NK-92 treated with Interleukin-12 subunit alpha and Interleukin-12 subunit beta, amount 100 ng/mL, for 24 hours (cell line): ENCODE results near the gene RASSF5.
A peak's percentile ranks its signal among the peaks of the same experiment; 100 is the strongest.
"Not testable (repeated sequence)": the region's sequence is repeated elsewhere in the genome, so short reads cannot be mapped to it uniquely, and the experiment has no call there.

Source experiments
- DNase-seq: peaks from one replicate; lab custom pipeline; 2025; lab: John Stamatoyannopoulos, UW

Gene RASSF5

DNA sequence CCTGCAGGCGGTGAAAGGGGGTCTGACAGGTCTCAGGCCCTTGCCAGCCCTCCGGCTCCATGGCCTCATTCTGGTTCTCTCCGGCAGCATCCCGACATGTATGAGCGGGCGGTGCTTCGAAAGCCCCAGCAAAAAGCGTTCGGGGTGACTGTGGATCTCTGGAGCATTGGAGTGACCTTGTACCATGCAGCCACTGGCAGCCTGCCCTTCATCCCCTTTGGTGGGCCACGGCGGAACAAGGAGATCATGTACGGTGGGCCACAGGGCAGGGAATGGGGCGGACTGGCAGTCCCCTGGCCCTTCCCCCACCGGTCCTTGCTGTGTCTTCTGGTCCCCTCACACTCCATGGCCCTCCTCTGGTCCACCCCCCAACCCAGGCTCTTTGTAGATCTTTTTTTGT is 30.7 kb upstream of the RASSF5 start:
- DNase-seq: no peak

- no peak for DNase-seq
These were observed 30.2 kb upstream of the RASSF5 start for GRCh38 chr1:206477110-206477509.

DNA sequence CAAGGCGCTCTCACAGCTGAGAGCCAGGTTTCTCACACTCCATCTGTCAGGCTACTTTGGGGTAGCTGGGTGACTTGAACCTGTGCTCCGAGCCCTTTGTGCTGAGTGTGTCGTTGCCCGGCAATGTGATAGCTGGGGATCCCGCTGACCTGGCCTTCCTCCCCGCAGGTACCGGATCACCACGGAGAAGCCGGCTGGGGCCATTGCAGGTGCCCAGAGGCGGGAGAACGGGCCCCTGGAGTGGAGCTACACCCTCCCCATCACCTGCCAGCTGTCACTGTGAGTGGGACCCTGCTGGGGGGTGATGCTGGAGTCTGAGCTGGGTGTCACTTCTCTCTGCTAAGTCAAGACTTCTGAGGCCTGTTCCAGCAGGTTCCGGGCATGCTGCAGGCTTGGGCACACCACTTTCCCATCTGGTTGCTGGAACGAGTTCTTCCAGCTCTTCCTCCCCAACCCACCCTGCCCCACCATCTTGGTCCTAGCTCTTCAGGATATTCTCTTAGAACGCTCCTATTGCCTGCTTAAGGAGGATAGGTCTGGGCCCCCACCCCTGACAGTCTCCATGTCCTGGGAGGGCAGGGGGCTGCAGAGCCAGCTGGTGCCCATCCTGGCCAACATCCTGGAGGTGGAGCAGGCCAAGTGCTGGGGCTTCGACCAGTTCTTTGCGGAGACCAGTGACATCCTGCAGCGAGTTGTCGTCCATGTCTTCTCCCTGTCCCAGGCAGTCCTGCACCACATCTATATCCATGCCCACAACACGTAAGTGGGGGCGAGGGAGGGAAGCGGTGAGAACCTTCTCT is 29.6 kb upstream of the RASSF5 start:
- DNase-seq: no peak

- no peak for DNase-seq
These were observed 28.6 kb upstream of the RASSF5 start for GRCh38 chr1:206478746-206479145.

DNA sequence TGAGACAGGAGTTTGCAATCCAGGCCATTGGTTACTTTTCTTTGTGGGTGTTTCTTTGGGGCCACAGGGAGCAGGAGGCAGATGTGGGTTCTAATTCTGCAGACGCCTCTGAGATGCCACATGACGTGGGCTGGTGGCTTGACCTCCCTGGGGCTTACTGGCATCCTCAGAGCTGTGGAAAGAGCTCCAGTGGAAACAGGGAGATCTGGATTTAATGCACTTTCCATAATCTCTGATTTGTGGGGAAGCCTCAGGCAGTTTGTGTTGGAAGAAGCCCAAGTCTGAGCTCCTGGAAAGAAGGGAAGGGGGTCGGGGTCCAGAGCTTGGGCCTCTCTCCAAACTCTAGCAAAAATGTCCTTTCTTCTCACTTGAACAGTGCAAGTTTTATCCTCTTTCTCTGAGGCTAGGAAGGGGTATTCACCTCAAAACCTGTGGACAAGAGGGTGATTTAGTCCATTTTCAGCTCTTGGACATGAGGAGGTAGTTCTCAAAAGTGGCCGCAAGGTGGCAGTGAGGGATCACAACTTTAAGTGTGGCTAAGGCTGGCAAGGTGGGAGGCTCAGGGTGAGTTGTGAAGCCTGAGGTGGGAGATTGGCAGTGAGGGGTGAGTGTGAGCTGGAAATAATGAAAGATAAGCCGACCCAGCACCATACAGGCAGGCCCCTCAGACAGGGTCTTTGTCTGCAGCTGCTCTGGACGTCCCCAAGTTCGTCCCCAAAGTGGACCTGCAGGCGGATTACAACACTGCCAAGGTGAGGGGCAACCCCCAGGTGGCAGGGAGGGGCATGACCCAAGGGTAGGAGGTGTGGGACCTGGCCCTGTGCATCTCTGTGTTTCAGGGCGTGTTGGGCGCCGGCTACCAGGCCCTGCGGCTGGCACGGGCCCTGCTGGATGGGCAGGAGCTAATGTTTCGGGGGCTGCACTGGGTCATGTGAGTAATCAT is 27.9 kb upstream of the RASSF5 start:
- peak; percentile 29 for DNase-seq

GRCh38 chr1:206480211-206480610 is 27.1 kb upstream of the RASSF5 start:
- DNase-seq: no peak

DNA sequence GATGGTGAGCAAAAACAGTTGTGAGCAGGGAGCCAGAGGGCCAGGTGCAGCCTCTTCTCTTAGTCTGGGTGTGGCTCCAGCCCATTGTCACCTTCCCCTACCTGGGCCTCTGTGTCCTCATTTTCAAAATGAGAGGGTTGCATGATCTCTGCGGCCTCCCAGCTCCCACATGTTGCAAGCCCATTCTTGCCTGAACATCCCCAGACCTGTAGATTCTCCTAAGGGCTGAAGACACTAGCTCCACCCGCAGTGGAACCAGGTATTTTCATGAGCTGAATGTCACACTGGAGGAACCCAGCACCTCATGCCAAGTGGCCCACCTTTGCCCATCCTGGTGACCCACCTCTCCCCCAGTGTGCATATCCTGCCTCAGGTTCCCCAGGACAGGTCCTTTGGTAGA is 24.7 kb upstream of the RASSF5 start:
- no peak for DNase-seq

DNA sequence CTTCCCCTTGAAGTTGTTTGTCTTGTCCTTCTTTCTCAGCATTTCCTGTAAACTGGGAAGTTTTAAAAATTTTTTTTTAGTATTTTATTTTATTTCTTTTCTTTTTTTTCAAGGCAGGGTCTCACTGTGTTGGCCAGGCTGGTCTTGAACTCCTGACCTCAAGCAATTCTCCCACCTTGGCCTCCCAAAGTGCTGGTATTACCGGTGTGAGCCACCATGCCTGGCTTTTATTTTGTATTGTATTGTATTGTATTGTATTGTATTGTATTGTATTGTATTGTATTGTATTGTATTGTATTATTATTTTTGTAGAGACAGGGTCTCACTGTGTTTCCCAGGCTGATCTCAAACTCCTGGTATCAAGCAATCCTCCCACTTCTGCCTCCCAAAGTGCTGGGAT is 23.5 kb upstream of the RASSF5 start:
- not testable (repeated sequence) for DNase-seq

DNA sequence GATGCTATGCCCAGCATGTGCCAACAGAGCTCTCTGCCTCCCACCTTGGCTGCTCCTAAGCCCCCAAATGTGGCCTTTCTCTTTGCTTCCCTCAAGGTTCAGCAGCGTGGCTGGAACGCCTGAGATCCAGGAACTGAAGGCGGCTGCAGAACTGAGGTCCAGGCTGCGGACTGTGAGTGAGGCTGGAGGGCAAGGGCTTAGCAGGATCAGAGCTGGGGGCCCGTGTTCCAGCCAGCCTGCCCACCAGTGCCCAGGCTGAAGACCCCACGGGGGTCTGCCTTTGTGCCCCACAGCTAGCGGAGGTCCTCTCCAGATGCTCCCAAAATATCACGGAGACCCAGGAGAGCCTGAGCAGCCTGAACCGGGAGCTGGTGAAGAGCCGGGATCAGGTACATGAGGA is 22.4 kb upstream of the RASSF5 start:
- DNase-seq: no peak

- no peak for DNase-seq
These were observed 20.1 kb upstream of the RASSF5 start for GRCh38 chr1:206486995-206487788.

DNA sequence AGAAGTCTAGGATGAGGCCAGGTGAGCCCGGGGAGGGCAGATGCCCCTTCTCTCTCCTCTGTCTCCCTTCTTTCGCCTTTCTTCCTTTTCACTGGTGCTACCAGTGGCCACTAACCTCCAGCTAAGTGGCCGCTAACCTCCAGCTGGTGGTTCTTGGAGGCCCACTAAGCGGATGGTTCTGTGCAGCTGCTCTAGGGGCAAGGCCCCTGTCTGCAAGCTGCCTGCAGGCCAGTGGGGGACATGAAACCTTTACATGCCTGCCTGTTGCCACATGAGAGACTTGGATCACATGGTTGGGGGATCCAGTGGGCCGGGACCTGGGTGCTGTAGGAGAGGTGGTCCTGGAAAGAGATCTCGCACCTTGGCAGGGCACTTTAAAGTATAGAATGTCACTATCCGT is 19.4 kb upstream of the RASSF5 start:
- no peak for DNase-seq

- no peak for DNase-seq
These were observed 18.9 kb upstream of the RASSF5 start for GRCh38 chr1:206488466-206488865.

DNA sequence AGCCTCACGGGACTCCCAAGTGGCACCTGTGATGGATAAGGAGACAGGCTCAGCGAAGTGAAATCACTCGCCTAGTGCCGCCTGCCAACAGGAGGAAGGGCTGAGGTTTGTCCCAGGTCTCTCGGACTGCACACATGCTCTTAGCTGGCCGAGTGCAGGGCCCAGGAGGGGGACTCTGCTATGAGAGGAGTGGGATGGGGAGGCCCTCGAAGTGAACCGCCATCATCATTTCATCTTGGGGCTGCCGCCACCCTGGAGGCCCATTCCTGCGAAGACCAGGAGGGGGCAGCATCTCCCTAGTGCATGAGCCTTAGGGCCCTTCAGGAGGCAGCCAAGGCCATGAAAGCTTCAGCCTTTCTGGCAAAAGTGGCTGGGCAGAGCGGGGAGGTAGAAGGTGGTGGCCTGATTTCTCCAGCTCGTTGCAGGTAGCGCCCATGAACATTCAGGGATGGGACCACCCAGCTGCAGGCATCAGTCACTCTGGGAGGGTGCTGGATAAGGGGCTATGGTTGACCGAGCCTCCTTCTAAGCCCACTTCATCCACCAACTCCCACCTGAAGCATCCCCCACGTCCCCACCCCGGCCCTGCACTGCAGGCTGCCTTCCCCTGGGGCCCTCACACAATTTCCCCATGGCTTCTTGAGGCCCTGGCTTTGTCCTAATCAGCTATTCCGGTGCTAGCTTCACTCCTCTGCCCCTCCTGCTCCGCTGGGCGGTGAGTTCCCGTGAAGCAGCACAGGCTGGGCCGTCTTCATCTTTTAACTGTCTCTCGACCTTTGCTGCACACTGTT is 17.2 kb upstream of the RASSF5 start:
- DNase-seq: peak; percentile 52

DNA sequence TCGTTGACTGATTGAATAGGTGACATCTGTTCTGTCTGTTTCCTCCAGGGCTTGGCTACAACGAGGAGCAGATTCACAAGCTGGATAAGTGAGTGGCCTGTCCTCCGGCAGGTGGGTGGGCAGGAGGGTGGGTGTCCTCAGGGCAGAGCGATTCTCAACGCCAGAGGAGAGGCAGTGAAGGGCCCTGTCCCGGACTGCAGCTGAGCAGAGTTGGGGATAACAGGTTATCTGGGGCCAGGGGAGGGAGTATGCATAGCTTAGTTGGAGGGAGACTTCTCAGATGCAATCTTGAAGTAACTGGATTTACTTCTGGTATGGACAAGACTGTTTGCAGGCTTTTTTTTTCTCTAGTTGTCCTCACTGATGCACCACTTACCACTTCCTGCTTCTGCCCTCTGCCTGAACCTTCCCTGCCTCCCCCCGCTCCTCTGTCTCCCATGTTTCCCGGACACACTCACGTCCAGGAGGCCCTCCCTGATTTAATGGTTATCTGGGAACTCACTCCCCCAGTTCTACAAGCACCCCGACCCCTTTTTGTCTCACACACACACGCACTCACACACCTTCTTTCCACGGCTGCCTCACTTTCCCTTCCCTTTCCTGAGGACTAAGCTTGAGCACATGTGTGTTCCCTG is 16.4 kb upstream of the RASSF5 start:
- DNase-seq: no peak

- no peak for DNase-seq
These were observed 15.7 kb upstream of the RASSF5 start for GRCh38 chr1:206491616-206492015.

GRCh38 chr1:206492589-206492988 is 14.7 kb upstream of the RASSF5 start:
- DNase-seq: no peak

GRCh38 chr1:206493279-206493678 is 14.1 kb upstream of the RASSF5 start:
- DNase-seq: no peak

- no peak for DNase-seq
These were observed 12.3 kb upstream of the RASSF5 start for GRCh38 chr1:206495011-206495461.

GRCh38 chr1:206495493-206496046 is 11.8 kb upstream of the RASSF5 start:
- DNase-seq: no peak

GRCh38 chr1:206496131-206496793 is 11.1 kb upstream of the RASSF5 start:
- no peak for DNase-seq
